ENCODE measurements around the gene HGF. TPM values are rescaled to one million over a fixed set of nuclear protein-coding genes. Genes with fewer than 3 reads are reported as not detected.

HGF gene
- total RNA-seq, 2 experiments from 2014 or later, result not detected

GRCh38 chr7:81745637-81746036 is 24.2 kb downstream of the HGF start:
- TF ChIP-seq CTCF (IDR thresholded peaks at IDR 0.05), result no peak

DNA sequence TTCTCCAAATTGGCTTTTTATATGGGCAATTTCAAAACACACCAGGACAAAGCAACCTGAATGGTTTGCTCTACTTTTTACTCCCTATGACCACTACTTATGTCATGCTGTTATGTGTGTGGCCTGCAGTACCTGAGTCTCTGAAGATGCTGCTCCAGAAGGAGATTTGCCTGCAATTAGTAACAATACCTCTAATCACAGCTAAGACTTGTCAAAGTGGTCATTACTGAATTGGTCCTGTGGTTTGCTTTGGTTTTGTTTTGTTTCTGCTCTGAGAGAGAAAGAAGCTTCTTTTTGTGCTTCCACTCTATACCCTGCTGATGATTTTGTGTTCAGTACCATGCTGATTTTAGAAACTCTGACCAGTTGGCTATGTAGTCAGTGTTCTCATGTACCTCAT is 25.5 kb downstream of the HGF start:
- Mint-ChIP-seq H3K4me3 (no peak overlapping the region), H3K36me3 (ENCODE audit: low read depth) (no peaks in the 10 kb centered on the region), H3K4me1 (ENCODE audit: low read depth) (no peaks in the 10 kb centered on the region), H3K27me3 (no peaks in the 10 kb centered on the region), H3K9me3 (no peaks in the 10 kb centered on the region), H3K27ac (no peak overlapping the region)
- TF ChIP-seq CTCF (IDR thresholded peaks at IDR 0.05), result no peak
- DNase-seq (no peak), ATAC-seq (no peak)
- ChIA-PET POLR2A (no interaction called here), CTCF (no interaction called here)
- intact Hi-C loops (cut with micrococcal nuclease), result no loop called here

More at GRCh38 chr7:81745637-81746036, 24.2 kb downstream of the HGF start:
- Mint-ChIP-seq H3K4me3 (no peak overlapping the region), H3K36me3 (ENCODE audit: low read depth) (no peaks in the 10 kb centered on the region), H3K9me3 (no peaks in the 10 kb centered on the region), H3K27me3 (no peaks in the 10 kb centered on the region), H3K4me1 (ENCODE audit: low read depth) (no peaks in the 10 kb centered on the region), H3K27ac (no peak overlapping the region)
- DNase-seq (no peak), ATAC-seq (no peak)
- ChIA-PET POLR2A (no interaction called here), CTCF (no interaction called here)
- intact Hi-C loops (cut with micrococcal nuclease), result no loop called here

- Mint-ChIP-seq H3K36me3 (ENCODE audit: low read depth) (no peaks in the 10 kb centered on the region), H3K9me3 (no peaks in the 10 kb centered on the region), H3K27ac (no peak overlapping the region), H3K4me1 (ENCODE audit: low read depth) (no peaks in the 10 kb centered on the region), H3K4me3 (no peak overlapping the region), H3K27me3 (no peaks in the 10 kb centered on the region)
- DNase-seq, result no peak
- CTCF ChIA-PET, result no interaction called here
- POLR2A ChIA-PET, result no interaction called here
- TF ChIP-seq CTCF (IDR thresholded peaks at IDR 0.05), result no peak
- no peak for ATAC-seq
- intact Hi-C loops (cut with micrococcal nuclease), result no loop called here
Measured at GRCh38 chr7:81743665-81744064, 26.2 kb downstream of the HGF start.

DNA sequence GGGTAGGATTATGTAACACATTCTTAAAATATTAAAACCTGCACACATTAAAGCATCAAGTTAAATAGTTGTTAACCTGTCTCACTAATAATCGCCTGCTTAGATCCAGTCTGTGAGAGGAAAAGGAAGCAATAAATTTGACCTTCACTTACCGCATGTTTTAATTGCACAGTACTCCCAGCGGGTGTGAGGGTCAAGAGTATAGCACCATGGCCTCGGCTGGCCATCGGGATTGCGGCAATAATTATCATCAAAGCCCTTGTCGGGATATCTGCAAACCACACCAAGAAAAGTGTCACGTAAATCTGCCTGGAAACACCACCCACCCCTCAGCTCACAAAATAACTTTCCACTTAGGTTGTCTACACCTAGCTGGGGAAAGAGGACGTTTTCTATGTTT is 26.6 kb downstream of the HGF start:
- H3K36me3 Mint-ChIP-seq (ENCODE audit: low read depth), result no peaks in the 10 kb centered on the region
- H3K27ac Mint-ChIP-seq, result no peak overlapping the region
- intact Hi-C loops (cut with micrococcal nuclease), result no loop called here
- H3K4me1 Mint-ChIP-seq (ENCODE audit: low read depth), result no peaks in the 10 kb centered on the region
- ATAC-seq, result no peak
- no peaks in the 10 kb centered on the region for H3K27me3 Mint-ChIP-seq
- H3K9me3 Mint-ChIP-seq, result no peaks in the 10 kb centered on the region
- no peak for TF ChIP-seq CTCF (IDR thresholded peaks at IDR 0.05)
- no peak overlapping the region for H3K4me3 Mint-ChIP-seq
- ChIA-PET CTCF (no interaction called here), POLR2A (no interaction called here)
- no peak for DNase-seq

- no peak for TF ChIP-seq CTCF (IDR thresholded peaks at IDR 0.05)
- Mint-ChIP-seq H3K27me3 (no peaks in the 10 kb centered on the region), H3K27ac (no peak overlapping the region), H3K4me3 (no peak overlapping the region), H3K36me3 (ENCODE audit: low read depth) (no peaks in the 10 kb centered on the region), H3K9me3 (no peaks in the 10 kb centered on the region), H3K4me1 (ENCODE audit: low read depth) (no peaks in the 10 kb centered on the region)
- intact Hi-C loops (cut with micrococcal nuclease), result no loop called here
- no peak for DNase-seq
- ChIA-PET POLR2A (no interaction called here), CTCF (no interaction called here)
- no peak for ATAC-seq
Measured at GRCh38 chr7:81740403-81740802, 29.4 kb downstream of the HGF start.

Data from activated CD8-positive, alpha-beta T cell treated with anti-CD3 and anti-CD28 coated beads for 36 hours (primary cell).